ENCODE data around the gene POMGNT2.

Gene POMGNT2

GRCh38 chr3:43102773-43103480 is 3.0 kb downstream of the POMGNT2 start:
- no peak for DNase-seq

GRCh38 chr3:43098761-43099160 is 7.1 kb downstream of the POMGNT2 start:
- DNase-seq = no peak

DNA sequence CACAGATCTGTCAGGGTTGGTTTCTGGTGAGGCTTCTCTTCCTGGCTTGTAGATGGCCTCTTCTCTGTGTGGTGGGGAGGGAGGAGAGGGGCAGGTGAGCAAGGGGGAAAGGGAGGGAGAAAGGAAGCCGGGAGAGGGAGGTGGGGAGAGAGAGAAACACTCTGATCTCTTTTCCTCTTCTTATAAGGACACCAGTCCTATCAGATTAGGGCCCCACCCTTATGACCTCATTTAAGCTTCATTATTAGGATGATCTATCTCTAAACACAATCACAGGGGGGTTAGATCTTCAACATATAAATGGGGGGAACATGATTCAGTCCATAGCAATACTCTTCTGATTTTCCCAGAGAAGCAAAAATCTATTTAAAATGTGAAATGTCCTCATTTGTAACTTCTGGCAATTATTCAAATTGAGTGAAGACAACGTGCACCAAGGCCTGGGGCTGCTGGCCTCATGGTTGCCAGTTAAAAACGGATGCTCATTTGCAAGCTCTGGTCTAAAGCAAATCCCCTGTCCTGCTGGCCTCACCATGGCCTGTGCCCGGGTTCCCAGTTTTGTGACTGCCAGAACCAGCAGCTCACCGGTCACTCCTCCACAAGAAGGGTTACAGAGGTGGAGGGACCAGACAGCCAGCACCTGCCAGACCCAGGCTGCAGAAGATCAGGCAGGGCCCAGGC is 8.3 kb downstream of the POMGNT2 start:
- no peak for DNase-seq

GRCh38 chr3:43096761-43097160 is 9.1 kb downstream of the POMGNT2 start:
- no peak for DNase-seq

DNA sequence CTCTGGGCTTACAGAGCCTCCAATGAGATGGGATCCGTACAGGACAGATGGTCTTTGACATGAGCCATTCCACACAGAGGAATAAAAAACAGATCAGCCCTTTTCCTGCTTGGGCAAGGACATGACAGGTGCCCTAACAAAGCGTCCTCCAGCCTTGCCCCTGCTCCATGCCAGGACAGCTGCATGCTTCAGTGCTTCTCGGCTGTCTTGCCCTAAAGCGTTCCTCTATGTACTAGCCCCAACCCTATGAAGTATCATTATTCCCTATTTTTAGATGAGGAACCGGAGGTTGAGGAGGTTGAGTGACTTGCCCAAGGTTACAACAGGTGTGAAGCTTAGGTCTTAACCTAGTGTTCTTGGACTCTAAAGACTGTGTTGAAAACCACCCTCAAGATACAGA is 10.5 kb downstream of the POMGNT2 start:
- DNase-seq = no peak

GRCh38 chr3:43094851-43095250 is 11.0 kb downstream of the POMGNT2 start:
- DNase-seq = no peak

GRCh38 chr3:43094381-43094780 is 11.5 kb downstream of the POMGNT2 start:
- no peak for DNase-seq

- DNase-seq = no peak
Measured at GRCh38 chr3:43093974-43094373, 11.9 kb downstream of the POMGNT2 start.

DNA sequence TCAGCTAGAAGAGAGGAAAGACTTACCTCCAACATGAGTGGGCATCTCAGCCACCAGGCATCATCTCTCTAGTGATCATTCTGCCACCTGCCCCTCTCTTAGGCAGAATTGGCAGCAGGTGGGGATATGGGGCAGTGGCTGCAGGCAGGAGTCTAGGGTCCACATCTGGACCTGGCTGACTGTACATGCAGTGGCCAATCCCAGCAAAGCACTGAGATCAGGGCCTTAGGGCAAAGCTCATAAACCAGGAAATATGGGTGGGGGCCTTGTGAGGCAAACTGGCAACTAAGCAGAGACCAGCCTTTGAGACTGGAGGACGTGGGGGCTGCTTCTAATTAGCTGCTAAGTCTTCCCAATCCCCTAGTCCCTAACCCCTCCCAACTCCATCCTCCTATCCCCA is 12.9 kb downstream of the POMGNT2 start:
- no peak for DNase-seq

DNA sequence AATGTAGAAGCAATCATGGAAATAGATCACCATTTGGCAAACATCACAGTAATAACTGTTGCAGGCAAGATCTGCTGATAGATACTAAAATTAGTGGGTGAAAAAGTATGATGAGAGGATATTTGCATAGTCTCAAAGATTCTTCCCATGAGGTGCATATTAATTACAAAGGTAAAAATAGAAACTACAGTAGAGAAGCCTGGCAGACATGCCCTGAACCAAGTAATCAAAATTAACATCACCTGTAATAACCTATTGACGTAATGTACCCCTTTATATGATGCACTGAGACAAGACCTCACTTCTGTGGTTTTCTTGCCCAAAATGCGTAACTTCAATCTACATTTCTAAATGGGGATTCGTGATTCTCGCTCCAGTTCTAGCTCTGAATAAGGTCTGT is 14.4 kb downstream of the POMGNT2 start:
- DNase-seq = no peak

DNA sequence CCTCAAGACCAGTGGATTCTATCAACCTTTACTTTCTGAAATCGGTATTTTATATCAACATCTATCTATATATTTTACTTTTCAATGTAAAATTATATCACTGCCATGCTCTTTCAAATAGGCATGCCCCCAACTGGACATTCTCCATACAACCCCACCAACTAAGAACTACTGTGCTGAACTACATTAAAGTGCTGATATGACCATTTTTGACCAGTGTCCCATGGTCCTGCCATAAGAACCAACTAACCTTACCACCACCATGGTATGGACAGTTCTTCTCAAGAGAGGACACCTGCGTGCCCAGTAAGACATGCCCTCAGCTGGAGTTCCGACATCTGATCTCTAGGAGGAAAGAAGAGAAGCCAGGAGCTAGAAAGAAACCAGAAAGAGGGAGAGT is 15.6 kb downstream of the POMGNT2 start:
- DNase-seq = no peak

- DNase-seq = no peak
Measured at GRCh38 chr3:43089081-43089480, 16.8 kb downstream of the POMGNT2 start.

DNA sequence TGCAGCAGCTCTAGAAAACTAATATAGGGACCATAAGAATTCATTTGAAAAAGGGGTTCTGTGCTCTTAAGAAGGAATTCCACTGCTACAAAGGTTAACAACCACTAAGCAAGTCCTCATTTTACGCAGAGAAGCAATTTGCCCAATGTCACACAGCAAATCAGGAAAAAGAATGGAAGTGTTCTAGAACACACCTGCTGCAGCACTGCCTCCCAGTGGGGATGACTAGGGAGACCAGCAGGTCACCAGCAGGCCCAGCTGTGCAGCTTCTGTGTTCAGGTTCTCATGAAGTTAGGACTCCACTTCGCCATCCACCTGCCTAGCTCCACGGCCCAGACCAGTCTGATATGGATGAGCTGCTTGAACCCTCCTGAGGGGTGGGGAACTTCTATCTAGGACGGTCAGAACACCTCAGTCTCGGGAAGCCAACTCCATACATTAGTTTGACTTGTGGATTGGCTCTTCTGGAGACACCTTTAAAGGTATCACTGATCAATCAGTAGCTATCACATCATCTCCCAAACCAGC is 18.6 kb downstream of the POMGNT2 start:
- no peak for DNase-seq

DNA sequence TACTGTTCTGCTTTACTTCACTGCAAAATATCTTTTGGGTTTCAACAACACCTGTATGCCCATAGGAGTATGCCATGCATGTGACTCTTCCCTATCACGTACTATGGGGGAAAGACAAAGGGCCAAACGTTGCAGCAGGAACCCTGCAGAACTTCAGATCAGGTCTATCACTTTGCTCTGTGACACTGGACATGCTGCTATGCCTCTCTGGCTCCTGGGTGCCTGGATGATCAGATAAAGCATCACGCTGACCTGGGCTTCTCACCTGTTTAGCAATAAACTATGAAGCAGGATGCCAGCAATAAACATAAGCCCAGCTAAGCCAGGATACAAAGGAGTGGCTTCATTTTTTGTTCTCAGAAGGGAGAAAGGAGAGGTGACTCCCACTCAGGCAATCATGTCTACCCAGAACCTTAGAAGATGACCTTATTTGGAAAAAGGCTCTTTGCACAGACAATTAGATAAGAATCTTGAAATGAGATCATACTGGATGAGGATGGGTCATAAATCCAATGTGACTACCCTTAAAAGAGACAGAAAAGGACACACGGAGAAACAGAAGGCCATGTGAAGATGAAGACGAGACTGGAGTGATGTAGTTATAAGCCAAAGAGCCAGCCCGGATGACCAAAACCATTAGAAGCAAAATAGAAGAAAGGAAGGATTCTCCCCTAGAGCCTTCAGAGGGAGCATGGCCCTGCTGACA is 19.3 kb downstream of the POMGNT2 start:
- DNase-seq = no peak

- no peak for DNase-seq
Measured at GRCh38 chr3:43082457-43082856, 23.4 kb downstream of the POMGNT2 start.

DNA sequence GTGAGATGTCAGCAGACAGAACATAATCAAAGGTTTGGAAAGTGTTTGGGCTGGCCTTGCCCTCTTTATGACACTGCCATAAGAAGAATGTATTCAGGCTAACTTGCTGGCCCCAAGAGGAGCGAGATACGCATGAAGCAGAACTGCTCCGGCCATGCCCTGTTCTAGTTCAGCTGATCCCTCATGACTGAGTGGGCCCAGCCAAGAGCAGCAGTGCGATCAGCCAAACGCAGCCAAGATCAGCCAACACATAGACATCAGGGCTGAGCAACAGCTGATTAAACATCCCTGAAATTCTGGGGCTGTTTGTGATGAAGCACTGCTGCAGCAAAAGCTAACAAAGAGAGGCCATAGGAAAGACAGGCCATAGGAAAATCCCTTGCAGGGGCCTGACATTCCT is 24.1 kb downstream of the POMGNT2 start:
- DNase-seq = no peak

DNA sequence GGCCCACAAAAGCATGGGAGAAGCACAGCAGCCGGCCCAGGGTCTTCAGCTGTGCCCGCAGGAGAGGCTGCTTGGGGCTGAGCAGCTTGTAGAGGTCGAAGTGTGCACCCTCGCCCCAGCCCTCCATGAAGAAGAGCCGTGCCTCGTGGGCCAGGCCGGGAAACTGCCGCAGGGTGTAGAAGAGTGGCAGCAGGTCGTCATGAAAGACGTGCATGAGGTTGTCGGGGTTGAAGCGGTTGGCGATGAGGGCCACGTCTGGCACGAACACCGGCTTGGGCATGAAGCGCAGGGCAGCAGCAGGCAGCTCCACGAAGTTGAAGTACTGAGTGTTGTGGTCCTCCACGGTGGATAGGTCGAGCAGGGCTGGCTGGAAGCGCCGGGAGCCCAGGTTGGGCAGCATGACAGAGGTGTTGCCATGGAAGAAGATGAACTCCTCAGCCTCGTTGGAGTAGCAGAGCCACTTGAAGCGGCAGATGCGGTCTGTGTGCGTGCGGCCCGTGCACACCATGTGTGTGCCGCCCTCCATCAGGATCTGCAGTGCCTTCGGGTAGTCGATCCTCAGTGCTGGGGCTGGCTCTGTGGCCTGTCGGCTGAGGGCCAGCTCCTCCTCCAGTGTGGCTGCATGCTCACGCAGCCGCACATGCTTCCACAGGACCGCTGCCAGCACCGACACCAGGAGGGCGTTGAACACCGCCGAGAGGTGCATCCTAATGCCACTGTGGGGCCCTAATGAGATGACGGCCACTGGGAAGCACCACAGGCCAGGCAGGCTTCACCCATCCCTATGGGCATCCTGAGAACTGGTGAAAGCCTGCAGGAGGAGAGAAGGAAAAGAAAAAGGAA is 24.9 kb downstream of the POMGNT2 start:
- DNase-seq = no peak

DNA sequence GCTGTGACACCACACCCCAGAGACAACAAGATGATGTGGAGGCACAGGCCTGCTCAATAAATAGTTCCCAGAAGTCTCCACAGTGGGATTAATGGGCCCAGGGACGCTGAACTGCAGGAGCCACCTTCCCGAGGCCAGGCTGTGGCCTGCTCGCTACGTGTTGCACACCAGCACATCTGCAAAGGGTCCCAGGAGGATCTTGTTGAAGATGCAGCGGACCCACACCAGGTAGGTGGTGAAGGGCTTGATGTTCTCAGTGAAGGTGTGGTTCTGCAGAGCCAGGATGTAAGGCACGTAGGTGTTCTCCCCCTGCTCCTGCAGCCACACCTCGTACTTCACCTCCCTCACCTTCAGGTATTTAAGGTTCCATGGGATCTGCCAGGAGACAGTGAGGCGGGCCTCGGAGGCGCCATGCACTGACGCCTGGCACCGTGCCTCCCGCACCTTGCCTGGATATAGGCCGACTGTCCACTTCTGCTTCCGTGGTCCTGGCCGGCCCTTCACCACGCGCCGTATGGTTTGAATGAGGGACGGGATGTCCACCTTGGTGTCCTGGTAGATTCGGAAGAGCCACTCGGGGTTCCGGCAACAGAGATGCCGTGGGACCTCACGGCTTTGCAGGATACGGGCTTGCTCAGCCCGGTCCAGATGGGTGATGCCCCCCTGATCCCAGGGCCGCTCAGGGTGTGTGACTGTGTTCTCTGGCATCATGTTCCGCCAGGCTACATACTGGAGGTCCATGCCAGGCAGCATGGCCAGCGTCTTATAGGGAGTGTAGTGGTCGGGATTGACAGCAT is 26.1 kb downstream of the POMGNT2 start:
- no peak for DNase-seq

GRCh38 chr3:43077707-43078106 is 28.2 kb downstream of the POMGNT2 start:
- DNase-seq = no peak

DNA sequence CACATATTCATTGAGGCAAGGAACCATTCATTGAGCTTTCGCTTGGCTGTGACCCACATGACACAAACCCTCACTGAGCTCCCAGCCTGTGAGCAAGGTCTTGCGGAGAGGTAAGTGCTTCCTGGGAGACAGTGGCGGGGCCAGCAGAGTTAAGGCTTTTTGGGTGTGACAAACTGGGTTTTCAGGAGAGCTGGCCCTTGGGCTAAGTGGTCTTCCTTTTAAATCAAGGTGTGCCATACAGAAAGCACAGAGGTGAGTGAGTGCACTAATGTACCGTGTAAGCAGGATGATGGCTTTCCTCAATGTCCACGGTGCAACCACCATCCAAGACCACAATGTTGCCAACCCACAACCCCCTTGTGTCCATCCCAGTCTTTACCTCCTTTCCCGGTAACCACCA is 28.6 kb downstream of the POMGNT2 start:
- DNase-seq = no peak

DNA sequence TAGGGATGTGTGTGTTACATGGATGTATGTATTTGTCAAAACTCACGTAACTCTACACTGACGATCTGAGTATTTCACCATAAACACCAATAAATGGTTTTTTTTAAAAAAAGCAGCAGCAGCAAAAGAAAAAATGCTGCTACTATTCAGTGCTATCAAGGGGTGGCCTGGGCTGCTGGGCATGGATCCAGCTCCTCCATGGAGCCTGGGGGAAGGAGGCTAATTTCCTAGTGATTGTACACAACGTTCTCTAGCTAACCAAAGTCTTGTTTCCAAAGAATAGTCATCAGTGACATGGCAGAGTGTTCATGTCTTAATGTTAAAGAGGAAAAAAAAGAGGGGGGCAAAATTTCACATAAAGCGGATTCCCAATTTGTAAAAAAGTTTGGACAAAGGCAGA is 29.0 kb downstream of the POMGNT2 start:
- DNase-seq = no peak
